SK-N-SH (cell line): ENCODE data around the gene SUFU. TPM values are rescaled to one million over a fixed set of nuclear protein-coding genes. Genes with fewer than 3 reads are reported as not detected.
A peak's percentile ranks its signal among the peaks of the same experiment; 100 is the strongest.

Source experiments
- CTCF ChIA-PET: fragments of 300-600, 350-600 bp; formaldehyde crosslinking; extraction: SDS; loops from one replicate; lab custom pipeline; 2021; lab: Yijun Ruan, JAX
- POLR2A ChIA-PET: fragments of 350-600 bp; sonication (Branson Sonifier 250); formaldehyde crosslinking; extraction: SDS; loops from one replicate; lab custom pipeline; 2020; ENCODE audit warnings: antibody characterized with exemption, inconsistent platforms; lab: Yijun Ruan, JAX
- DNase-seq: peaks from one replicate; pipeline ENCODE4 v3.0.0; 2012
- H2AFZ ChIP-seq: fragments of 200-600 bp; sonication (generic); 2 replicates; pipeline ENCODE4 v1.8.1; 2016; ENCODE audit warnings: antibody characterized with exemption, mild to moderate bottlenecking, low read depth
- H3F3A ChIP-seq: fragments of 200-600 bp; sonication (generic); replicated peaks from 2 replicates; pipeline ENCODE3; 2016; ENCODE audit warnings: antibody characterized with exemption, mild to moderate bottlenecking; ENCODE audit not compliant: insufficient read depth
- H3K27ac ChIP-seq, 2 experiments: fragments of 200-500 bp in 1 of 2; fragments of 200-600 bp in 1 of 2; sonication (Bioruptor generic) in 1 of 2; sonication (generic), shearing (Covaris generic) in 1 of 2; 2 replicates each; pipeline versions ENCODE4 v1.5.1 to v1.6.1; 2014 to 2016; ENCODE audit warnings: low read depth in 2 of 2, inconsistent platforms in 1 of 2, low read length in 1 of 2, mild to moderate bottlenecking in 1 of 2, mixed read lengths in 1 of 2
- H3K27me3 ChIP-seq: fragments of 200-600 bp; sonication (generic), shearing (Covaris generic); 2 replicates; pipeline ENCODE4 v1.6.1; 2016; ENCODE audit warnings: mixed run types; ENCODE audit not compliant: insufficient read depth
- H3K36me3 ChIP-seq, 2 experiments: fragments of 200-500 bp in 1 of 2; fragments of 200-600 bp in 1 of 2; sonication (Bioruptor generic) in 1 of 2; sonication (generic) in 1 of 2; replicated peaks in 1 of 2; 2 replicates each; pipeline versions ENCODE3 to v1.5.1; 2014 to 2016; ENCODE audit warnings: low read length in 1 of 2, mild to moderate bottlenecking in 1 of 2; ENCODE audit not compliant: insufficient read depth in 2 of 2, control insufficient read depth in 1 of 2
- H3K4me1 ChIP-seq, 2 experiments: fragments of 200-500 bp in 1 of 2; fragments of 200-600 bp in 1 of 2; sonication (Bioruptor generic) in 1 of 2; sonication (generic), shearing (Covaris generic) in 1 of 2; 2 replicates each; pipeline versions ENCODE4 v1.5.1 to v1.6.1; 2014 to 2016; ENCODE audit warnings: low read depth in 1 of 2, low read length in 1 of 2, mixed run types in 1 of 2; ENCODE audit not compliant: insufficient read depth in 2 of 2, control insufficient read depth in 1 of 2
- H3K4me2 ChIP-seq: fragments of 200-600 bp; sonication (generic), shearing (Covaris generic); 2 replicates; pipeline ENCODE4 v1.6.1; 2017; ENCODE audit warnings: mixed run types
- H3K4me3 ChIP-seq, 2 experiments: fragments of 200-500 bp in 1 of 2; fragments of 200-600 bp in 1 of 2; sonication (Bioruptor generic) in 1 of 2; sonication (generic), shearing (Covaris generic) in 1 of 2; 2 replicates each; pipeline versions ENCODE4 v1.5.1 to v1.8.1; 2014 to 2016; ENCODE audit warnings: low read depth in 2 of 2, inconsistent platforms in 1 of 2, low read length in 1 of 2, mild to moderate bottlenecking in 1 of 2, mixed read lengths in 1 of 2, moderate library complexity in 1 of 2
- H3K79me2 ChIP-seq: fragments of 200-600 bp; sonication (generic); 2 replicates; pipeline ENCODE4 v1.8.1; 2017; ENCODE audit warnings: mild to moderate bottlenecking; ENCODE audit not compliant: insufficient read depth
- H3K9ac ChIP-seq: fragments of 200-600 bp; sonication (generic); 2 replicates; pipeline ENCODE4 v1.6.1; 2017; ENCODE audit warnings: mixed run types
- H3K9me2 ChIP-seq: fragments of 200-600 bp; sonication (generic); 2 replicates; pipeline ENCODE4 v1.6.1; 2017; ENCODE audit warnings: mixed run types
- H3K9me3 ChIP-seq: fragments of 200-600 bp; sonication (generic); 2 replicates; pipeline ENCODE4 v1.6.1; 2017; ENCODE audit warnings: mixed run types, mild to moderate bottlenecking, moderate library complexity
- H4K20me1 ChIP-seq: fragments of 200-600 bp; sonication (generic); 2 replicates; pipeline ENCODE4 v1.6.1; 2017; ENCODE audit warnings: mild to moderate bottlenecking, mixed run types; ENCODE audit not compliant: insufficient read depth
- CHD2 ChIP-seq: fragments of 150-350 bp; IDR thresholded peaks from 2 replicates; pipeline ENCODE4 v1.6.1; 2018; ENCODE audit warnings: low read length; ENCODE audit not compliant: partially characterized antibody
- ELF1 ChIP-seq: IDR thresholded peaks from 2 replicates; pipeline ENCODE4 v1.4.0; 2012
- EP300 ChIP-seq, 2 experiments: IDR thresholded peaks; 2 replicates each; pipeline versions ENCODE4 v1.4.0 to v1.6.1; 2012; ENCODE audit warnings: borderline replicate concordance in 1 of 2, low read depth in 1 of 2, low read length in 1 of 2
- EZH2phosphoT487 ChIP-seq: fragments of 200-600 bp; sonication (generic); IDR thresholded peaks from 2 replicates; pipeline ENCODE4 v1.6.1; 2017; ENCODE audit warnings: low read depth, mixed run types, mild to moderate bottlenecking, antibody characterized with exemption, moderate library complexity, borderline replicate concordance
- FOXJ3 ChIP-seq: sonication (generic); formaldehyde crosslinking; IDR thresholded peaks from 2 replicates; pipeline ENCODE4 v1.5.1; 2020; ENCODE audit warnings: mild to moderate bottlenecking, missing genetic modification reagents
- FOXM1 ChIP-seq: IDR thresholded peaks from 2 replicates; pipeline ENCODE4 v1.4.0; 2012; ENCODE audit warnings: low read depth, mild to moderate bottlenecking
- GABPA ChIP-seq: IDR thresholded peaks from 2 replicates; pipeline ENCODE4 v1.4.0; 2012; ENCODE audit warnings: low read depth, mild to moderate bottlenecking
- JUND ChIP-seq: IDR thresholded peaks from 2 replicates; pipeline ENCODE4 v1.4.0; 2012
- RAD21 ChIP-seq: IDR thresholded peaks from 2 replicates; pipeline ENCODE4 v1.6.1; 2012; ENCODE audit warnings: mild to moderate bottlenecking, low read length
- RFX5 ChIP-seq: IDR thresholded peaks from 2 replicates; pipeline ENCODE4 v1.6.1; 2012; ENCODE audit warnings: mild to moderate bottlenecking, improper control_type of control experiment, low read length
- RXRA ChIP-seq: IDR thresholded peaks from 2 replicates; pipeline ENCODE4 v1.4.0; 2012; ENCODE audit warnings: low read depth, mild to moderate bottlenecking, borderline replicate concordance
- SIN3A ChIP-seq: IDR thresholded peaks from 2 replicates; pipeline ENCODE4 v1.6.1; 2012; ENCODE audit warnings: low read depth, mild to moderate bottlenecking, low read length, moderate library complexity, borderline replicate concordance
- TAF1 ChIP-seq: IDR thresholded peaks from 2 replicates; pipeline ENCODE4 v1.6.1; 2012; ENCODE audit warnings: low read depth, mild to moderate bottlenecking, low read length, moderate library complexity, borderline replicate concordance
- TCF12 ChIP-seq: IDR thresholded peaks from 2 replicates; pipeline ENCODE4 v1.4.0; 2012
- TEAD4 ChIP-seq: IDR thresholded peaks from 2 replicates; pipeline ENCODE4 v1.4.0; 2012; ENCODE audit warnings: mild to moderate bottlenecking, borderline replicate concordance; ENCODE audit not compliant: insufficient read depth
- WGBS: methylation state at CpG from one replicate; pipeline ENCODE4 v1.1.6; 2017; ENCODE audit warnings: low lambda C conversion rate; 5-methylcytosine and 5-hydroxymethylcytosine counted together
- polyA plus RNA-seq, 3 experiments: library from polyadenylated mRNA; depleted of rRNA; stranded (reverse); fragments of >200 nt; gene quantifications; 2 replicates each; pipeline ENCODE4 v1.2.3, GENCODE V29; 2012
- TF ChIP-seq, protein P1 (sequence below): IDR thresholded peaks from 2 replicates; pipeline ENCODE4; 2012
- TF ChIP-seq, protein P2 (sequence below): fragments of 200-600 bp; sonication (generic); IDR thresholded peaks from 2 replicates; pipeline ENCODE4 v1.6.1; 2017; ENCODE audit warnings: antibody characterized with exemption, mild to moderate bottlenecking, moderate library complexity
- TF ChIP-seq, protein P3 (sequence below): IDR thresholded peaks from 2 replicates; pipeline ENCODE4 v1.4.0; 2012; ENCODE audit warnings: low read depth, borderline replicate concordance

The SUFU gene
- polyA plus RNA-seq, 1 of the 3 experiments (the other 2 are of a cell fraction) = 5.7 TPM

DNA sequence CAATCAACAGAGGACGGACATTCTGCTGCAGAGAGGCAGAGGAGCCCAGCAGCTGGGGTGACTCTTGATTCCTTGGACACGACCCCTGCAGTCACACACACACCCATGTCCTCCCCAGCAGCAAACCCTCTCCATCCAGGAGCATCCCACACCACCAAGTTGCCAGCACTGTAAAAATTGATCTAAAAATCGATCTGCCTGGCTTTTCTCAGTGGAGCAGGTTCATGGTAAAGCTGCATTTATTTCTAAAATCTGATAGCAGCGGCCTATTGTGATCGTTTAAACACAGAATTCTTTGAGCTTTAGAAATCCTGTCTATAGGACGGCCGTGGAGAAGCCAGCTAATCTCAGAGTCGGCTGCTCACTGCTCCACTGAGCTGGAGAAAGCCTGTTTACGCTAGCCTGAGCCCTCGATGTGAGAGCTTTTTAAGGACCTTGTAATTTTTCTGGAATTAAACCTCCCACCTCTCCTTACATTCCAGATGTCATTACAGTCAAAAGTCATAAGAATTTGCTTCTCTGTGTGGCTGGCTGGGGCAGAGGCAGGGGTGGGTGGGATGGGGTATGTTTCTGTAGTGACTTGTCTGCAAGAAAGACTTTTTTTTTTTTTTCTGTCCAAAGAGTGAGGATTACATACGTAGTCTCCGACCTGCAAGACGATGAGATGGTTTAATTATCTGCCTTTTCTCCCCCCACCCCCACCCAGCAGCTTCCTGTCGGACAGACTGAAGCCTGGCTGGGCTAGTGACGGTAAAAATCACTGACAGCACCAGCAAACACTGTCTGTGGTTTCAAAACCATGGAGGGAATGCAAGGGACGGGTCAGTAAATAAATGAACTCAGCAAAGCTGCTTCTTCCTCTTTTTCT lies 172.1 kb downstream of the SUFU start:
- Histone ChIP-seq H3K27ac (peak overlapping the region; percentile 67 to 85), H3K27me3 (no peaks in the 10 kb centered on the region), H3K4me2 (peak overlapping the region; percentile 54), H4K20me1 (no peaks in the 10 kb centered on the region), H3K4me3 (0 out of 4 replicates have a peak overlapping the region, but pooled peaks of 1 of the 2 experiments have one; percentile 23), H3F3A (peaks cover 6% of the 10 kb centered on the region), H2AFZ (no peak overlapping the region), H3K9ac (peak overlapping the region; percentile 52; the same call in 1 of the 2 replicates), H3K4me1 (peaks cover 30 to 61% of the 10 kb centered on the region in 2 experiments), H3K79me2 (no peaks in the 10 kb centered on the region)
- no peak for DNase-seq
- POLR2A ChIA-PET = interaction anchor here (0.7 to 1.0 kb wide), 2 partner anchors 13 to 31 kb away, joined by 3 to 5 read pairs; partner anchors contain the start of gene TRIM8
- CTCF ChIA-PET = interaction anchor here (0.6 to 12.9 kb wide), 9 partner anchors 10 to 212 kb away, joined by 3 to 123 read pairs (median 5); partner anchors contain the start of genes ARL3, SFXN2 and TRIM8
- TF ChIP-seq TCF12 = peak; percentile 58
- TF ChIP-seq JUND = 0 out of 2 replicates have a peak, but pooled peaks have one; percentile 12
- TF ChIP-seq CHD2 = peak; percentile 10
- TF ChIP-seq TAF1 = no peak
- TF ChIP-seq RAD21 = no peak
- TF ChIP-seq, protein P1, sequence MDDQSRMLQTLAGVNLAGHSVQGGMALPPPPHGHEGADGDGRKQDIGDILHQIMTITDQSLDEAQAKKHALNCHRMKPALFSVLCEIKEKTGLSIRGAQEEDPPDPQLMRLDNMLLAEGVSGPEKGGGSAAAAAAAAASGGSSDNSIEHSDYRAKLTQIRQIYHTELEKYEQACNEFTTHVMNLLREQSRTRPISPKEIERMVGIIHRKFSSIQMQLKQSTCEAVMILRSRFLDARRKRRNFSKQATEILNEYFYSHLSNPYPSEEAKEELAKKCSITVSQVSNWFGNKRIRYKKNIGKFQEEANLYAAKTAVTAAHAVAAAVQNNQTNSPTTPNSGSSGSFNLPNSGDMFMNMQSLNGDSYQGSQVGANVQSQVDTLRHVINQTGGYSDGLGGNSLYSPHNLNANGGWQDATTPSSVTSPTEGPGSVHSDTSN = peak; percentile 57; the same call in 1 of the 2 replicates
- no peak for TF ChIP-seq ELF1
- 0 out of 4 replicates have a peak, but pooled peaks of 1 of the 2 experiments have one; percentile 31 for TF ChIP-seq EP300 (IDR thresholded peaks at IDR 0.05; ENCODE audit: borderline replicate concordance in 1 of 2, low read depth in 1 of 2, low read length in 1 of 2)
- TF ChIP-seq SIN3A = peak; percentile 55; the same call in 1 of the 2 replicates
- TF ChIP-seq, all 33 proteins: peak for 6
- 29% methylated on average over 16 of the region's 16 CpGs for WGBS
- Histone ChIP-seq H3K36me3 (no peaks in the 10 kb centered on the region), H3K9me2 (no peaks in the 10 kb centered on the region), H3K9me3 (no peaks in the 10 kb centered on the region)

DNA sequence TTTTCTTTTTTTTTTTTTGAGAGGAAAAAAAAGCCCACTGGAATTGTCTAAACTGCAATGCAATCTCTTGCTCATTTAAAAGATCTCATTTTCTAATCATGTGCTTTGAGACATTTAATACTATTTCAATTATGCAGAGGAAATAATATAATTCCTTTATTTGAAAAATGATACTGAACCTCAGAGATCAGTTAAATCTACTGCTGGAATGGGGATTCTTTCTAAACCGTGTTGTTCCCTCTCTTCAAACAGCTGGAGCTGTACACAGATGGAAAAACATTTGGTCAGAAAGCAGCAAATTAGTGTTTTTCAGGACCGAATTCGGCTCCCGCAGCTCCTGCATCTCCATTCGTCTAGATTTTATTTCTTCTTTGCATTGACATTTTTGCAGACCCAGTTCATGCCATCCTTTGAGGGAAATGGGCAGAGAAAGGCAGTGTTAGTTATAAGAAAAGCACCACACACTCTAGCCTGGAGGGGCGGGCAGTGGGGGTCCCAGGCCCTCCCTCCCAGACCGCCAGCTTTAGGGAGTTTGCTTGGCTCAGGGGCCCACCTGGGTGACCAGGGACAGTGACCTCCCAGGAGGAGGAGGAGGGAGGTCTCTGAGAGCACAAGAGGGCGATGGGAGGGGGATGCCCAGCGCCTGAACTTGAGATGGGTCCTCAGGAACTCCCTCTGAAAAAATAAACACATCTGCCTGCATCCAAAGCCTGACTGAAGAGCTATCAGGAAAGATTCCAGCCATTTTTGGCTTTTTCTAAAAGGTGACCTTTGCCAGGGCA lies 173.0 kb downstream of the SUFU start:
- peak overlapping the region; percentile 54 for H3K4me2 ChIP-seq
- no peaks in the 10 kb centered on the region for H3K9me2 ChIP-seq
- 0 out of 4 replicates have a peak overlapping the region, but pooled peaks of 1 of the 2 experiments have one; percentile 23 for H3K4me3 ChIP-seq
- 82% methylated on average over 9 of the region's 9 CpGs for WGBS
- no peaks in the 10 kb centered on the region for H4K20me1 ChIP-seq
- ChIA-PET POLR2A (interaction anchor here (1.2 kb wide), 1 partner anchor 44 kb away, joined by 3 read pairs; no protein-coding TSS in a partner anchor), CTCF (interaction anchor here (0.6 to 12.9 kb wide), 13 partner anchors 7 to 225 kb away, joined by 3 to 123 read pairs (median 5); partner anchors contain the start of genes ARL3, SFXN2 and TRIM8)
- DNase-seq = no peak
- H3K36me3 ChIP-seq = peaks cover under 1 to 1% of the 10 kb centered on the region in 2 experiments
- H3F3A ChIP-seq = peaks cover 6% of the 10 kb centered on the region
- H3K27me3 ChIP-seq = no peaks in the 10 kb centered on the region
- peaks cover 30 to 59% of the 10 kb centered on the region in 2 experiments for H3K4me1 ChIP-seq
- H3K9me3 ChIP-seq = no peaks in the 10 kb centered on the region
- no peaks in the 10 kb centered on the region for H3K79me2 ChIP-seq
- peak overlapping the region; percentile 44; the same call in 1 of the 2 replicates for H3K9ac ChIP-seq
- peak overlapping the region; percentile 67 to 85 for H3K27ac ChIP-seq
- H2AFZ ChIP-seq = no peak overlapping the region
- TF ChIP-seq JUND = no peak
- TF ChIP-seq FOXM1 = no peak
- TF ChIP-seq, protein P1 = no peak
- TF ChIP-seq, protein P2, sequence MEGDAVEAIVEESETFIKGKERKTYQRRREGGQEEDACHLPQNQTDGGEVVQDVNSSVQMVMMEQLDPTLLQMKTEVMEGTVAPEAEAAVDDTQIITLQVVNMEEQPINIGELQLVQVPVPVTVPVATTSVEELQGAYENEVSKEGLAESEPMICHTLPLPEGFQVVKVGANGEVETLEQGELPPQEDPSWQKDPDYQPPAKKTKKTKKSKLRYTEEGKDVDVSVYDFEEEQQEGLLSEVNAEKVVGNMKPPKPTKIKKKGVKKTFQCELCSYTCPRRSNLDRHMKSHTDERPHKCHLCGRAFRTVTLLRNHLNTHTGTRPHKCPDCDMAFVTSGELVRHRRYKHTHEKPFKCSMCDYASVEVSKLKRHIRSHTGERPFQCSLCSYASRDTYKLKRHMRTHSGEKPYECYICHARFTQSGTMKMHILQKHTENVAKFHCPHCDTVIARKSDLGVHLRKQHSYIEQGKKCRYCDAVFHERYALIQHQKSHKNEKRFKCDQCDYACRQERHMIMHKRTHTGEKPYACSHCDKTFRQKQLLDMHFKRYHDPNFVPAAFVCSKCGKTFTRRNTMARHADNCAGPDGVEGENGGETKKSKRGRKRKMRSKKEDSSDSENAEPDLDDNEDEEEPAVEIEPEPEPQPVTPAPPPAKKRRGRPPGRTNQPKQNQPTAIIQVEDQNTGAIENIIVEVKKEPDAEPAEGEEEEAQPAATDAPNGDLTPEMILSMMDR = no peak
- no peak for TF ChIP-seq GABPA
- TF ChIP-seq TAF1 = no peak
- TF ChIP-seq RXRA = no peak
- TF ChIP-seq, protein P3, sequence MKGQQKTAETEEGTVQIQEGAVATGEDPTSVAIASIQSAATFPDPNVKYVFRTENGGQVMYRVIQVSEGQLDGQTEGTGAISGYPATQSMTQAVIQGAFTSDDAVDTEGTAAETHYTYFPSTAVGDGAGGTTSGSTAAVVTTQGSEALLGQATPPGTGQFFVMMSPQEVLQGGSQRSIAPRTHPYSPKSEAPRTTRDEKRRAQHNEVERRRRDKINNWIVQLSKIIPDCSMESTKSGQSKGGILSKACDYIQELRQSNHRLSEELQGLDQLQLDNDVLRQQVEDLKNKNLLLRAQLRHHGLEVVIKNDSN = no peak
- no peak for TF ChIP-seq EZH2phosphoT487
- no peak for TF ChIP-seq TEAD4
- no peak for TF ChIP-seq FOXJ3 (CRISPR knock-in tag)
- no peak for TF ChIP-seq EP300 (IDR thresholded peaks at IDR 0.05; ENCODE audit: borderline replicate concordance in 1 of 2, low read depth in 1 of 2, low read length in 1 of 2)
- no peak for TF ChIP-seq RFX5
